ENCODE measurements around the gene GDF15.

DNA sequence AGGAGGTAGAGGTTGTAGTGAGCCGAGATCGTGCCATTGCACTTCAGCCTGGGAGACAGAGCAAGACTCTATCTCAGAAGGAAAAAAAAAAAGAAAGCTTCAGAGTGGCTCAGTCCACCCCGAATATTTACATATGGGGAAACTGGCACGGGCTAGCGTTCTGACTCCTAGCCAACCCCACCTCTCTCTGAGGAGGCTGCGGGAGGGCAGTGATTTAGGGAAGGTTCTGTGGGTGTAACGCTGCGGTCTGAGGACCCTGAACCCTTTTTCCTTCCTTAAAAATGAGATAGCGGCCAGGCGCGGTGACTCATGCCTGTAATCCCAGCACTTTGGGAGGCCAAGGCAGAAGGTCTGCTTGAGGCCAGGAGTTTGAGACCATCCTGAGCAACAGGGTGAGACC lies 6.5 kb downstream of the GDF15 start:
- TF ChIP-seq, protein P1, sequence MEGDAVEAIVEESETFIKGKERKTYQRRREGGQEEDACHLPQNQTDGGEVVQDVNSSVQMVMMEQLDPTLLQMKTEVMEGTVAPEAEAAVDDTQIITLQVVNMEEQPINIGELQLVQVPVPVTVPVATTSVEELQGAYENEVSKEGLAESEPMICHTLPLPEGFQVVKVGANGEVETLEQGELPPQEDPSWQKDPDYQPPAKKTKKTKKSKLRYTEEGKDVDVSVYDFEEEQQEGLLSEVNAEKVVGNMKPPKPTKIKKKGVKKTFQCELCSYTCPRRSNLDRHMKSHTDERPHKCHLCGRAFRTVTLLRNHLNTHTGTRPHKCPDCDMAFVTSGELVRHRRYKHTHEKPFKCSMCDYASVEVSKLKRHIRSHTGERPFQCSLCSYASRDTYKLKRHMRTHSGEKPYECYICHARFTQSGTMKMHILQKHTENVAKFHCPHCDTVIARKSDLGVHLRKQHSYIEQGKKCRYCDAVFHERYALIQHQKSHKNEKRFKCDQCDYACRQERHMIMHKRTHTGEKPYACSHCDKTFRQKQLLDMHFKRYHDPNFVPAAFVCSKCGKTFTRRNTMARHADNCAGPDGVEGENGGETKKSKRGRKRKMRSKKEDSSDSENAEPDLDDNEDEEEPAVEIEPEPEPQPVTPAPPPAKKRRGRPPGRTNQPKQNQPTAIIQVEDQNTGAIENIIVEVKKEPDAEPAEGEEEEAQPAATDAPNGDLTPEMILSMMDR (conservative IDR thresholded peaks at IDR 0.05; ENCODE audit: low read length), result no peak
- TF ChIP-seq EZH2phosphoT487 (IDR thresholded peaks at IDR 0.05; ENCODE audit: borderline replicate concordance, low read depth, low read length), result no peak

Data from OCI-LY7 (cell line).